Neural cell (in vitro differentiated cells): ENCODE results near the gene ANO8. TPM values are rescaled to one million over a fixed set of nuclear protein-coding genes. Genes with fewer than 3 reads are reported as not detected.

Experiments
- H2AFZ ChIP-seq: fragments of 200-600, 300-800 bp; sonication (generic), shearing (Covaris generic); 2 replicates; pipeline ENCODE4 v1.6.0; 2014; ENCODE audit warnings: low read depth, mild to moderate bottlenecking, antibody characterized with exemption, low read length, moderate library complexity
- H3F3A ChIP-seq: fragments of 200-600 bp; shearing (Covaris generic); 2 replicates; pipeline ENCODE4 v1.6.1; 2016; ENCODE audit warnings: mild to moderate bottlenecking, moderate library complexity, mixed read lengths, antibody characterized with exemption, low read length; ENCODE audit not compliant: insufficient read depth, poor library complexity, severe bottlenecking
- H3K27ac ChIP-seq: fragments of 200-600, 300-800 bp; sonication (generic), shearing (Covaris generic); 2 replicates; pipeline ENCODE4 v1.5.1; 2014; ENCODE audit warnings: mild to moderate bottlenecking, low read length, moderate library complexity
- H3K27me3 ChIP-seq: fragments of 300-800, 200-600 bp; sonication (generic), shearing (Covaris generic); 2 replicates; pipeline ENCODE4 v1.6.0; 2014; ENCODE audit warnings: mild to moderate bottlenecking, low read depth, low read length, moderate library complexity; ENCODE audit not compliant: insufficient read depth
- H3K36me3 ChIP-seq: fragments of 300-800, 200-600 bp; sonication (generic), shearing (Covaris generic); 2 replicates; pipeline ENCODE4 v1.5.1; 2014; ENCODE audit warnings: mild to moderate bottlenecking, antibody characterized with exemption, low read length, moderate library complexity; ENCODE audit not compliant: insufficient read depth
- H3K4me2 ChIP-seq: fragments of 300-800, 200-600 bp; sonication (generic), shearing (Covaris generic); 2 replicates; pipeline ENCODE4 v1.6.0; 2014; ENCODE audit warnings: mild to moderate bottlenecking, low read length
- H3K4me3 ChIP-seq: fragments of 300-800, 200-600 bp; sonication (generic), shearing (Covaris generic); 2 replicates; pipeline ENCODE4 v1.5.1; 2014; ENCODE audit warnings: mild to moderate bottlenecking, low read length, moderate library complexity
- H3K79me2 ChIP-seq: fragments of 200-600 bp; shearing (Covaris generic); replicated peaks from 2 replicates; pipeline ENCODE4 v1.6.0; 2014; ENCODE audit warnings: mild to moderate bottlenecking, low read length, moderate library complexity; ENCODE audit not compliant: insufficient read depth
- H3K9ac ChIP-seq: fragments of 300-800, 200-600 bp; sonication (generic), shearing (Covaris generic); 2 replicates; pipeline ENCODE4 v1.6.1; 2016; ENCODE audit warnings: mild to moderate bottlenecking, low read length, mixed read lengths
- H3K9me2 ChIP-seq: fragments of 200-600 bp; shearing (Covaris generic); 2 replicates; pipeline ENCODE4 v1.6.1; 2016; ENCODE audit warnings: mild to moderate bottlenecking, low read length, mixed read lengths; ENCODE audit not compliant: insufficient read depth
- H3K9me3 ChIP-seq: fragments of 200-600, 300-800 bp; sonication (generic), shearing (Covaris generic); 2 replicates; pipeline ENCODE4 v1.6.1; 2016; ENCODE audit warnings: mild to moderate bottlenecking, mixed run types, low read length, moderate library complexity, mixed read lengths
- H4K20me1 ChIP-seq: fragments of 200-600 bp; shearing (Covaris generic); 2 replicates; pipeline ENCODE4 v1.6.1; 2016; ENCODE audit warnings: mild to moderate bottlenecking, mixed run types; ENCODE audit not compliant: insufficient read depth
- EP300 ChIP-seq: fragments of 450-650 bp; conservative IDR thresholded peaks from 2 replicates; pipeline ENCODE4 v1.6.1; 2014; ENCODE audit warnings: antibody characterized with exemption, mild to moderate bottlenecking, moderate library complexity; ENCODE audit not compliant: poor library complexity, severe bottlenecking
- EZH2 ChIP-seq: fragments of 200-600, 300-800 bp; shearing (Covaris generic), sonication (generic); IDR thresholded peaks from 2 replicates; pipeline ENCODE4 v1.6.1; 2014; ENCODE audit warnings: antibody characterized with exemption, low read length, borderline replicate concordance, mild to moderate bottlenecking; ENCODE audit not compliant: insufficient read depth, poor library complexity, severe bottlenecking
- MXI1 ChIP-seq: fragments of 450-650 bp; conservative IDR thresholded peaks from 2 replicates; pipeline ENCODE4 v1.6.1; 2014; ENCODE audit warnings: antibody characterized with exemption, mild to moderate bottlenecking; ENCODE audit not compliant: poor library complexity, severe bottlenecking
- POLR2AphosphoS5 ChIP-seq: IDR thresholded peaks from 2 replicates; pipeline ENCODE4 v1.6.1; 2012
- RAD21 ChIP-seq: fragments of 450-650 bp; conservative IDR thresholded peaks from 2 replicates; pipeline ENCODE4 v1.6.1; 2014; ENCODE audit warnings: antibody characterized with exemption, mild to moderate bottlenecking, moderate library complexity
- REST ChIP-seq: IDR thresholded peaks from 2 replicates; pipeline ENCODE4 v1.6.1; 2012; ENCODE audit warnings: borderline replicate concordance
- SMC3 ChIP-seq: fragments of 450-650 bp; conservative IDR thresholded peaks from 2 replicates; pipeline ENCODE4 v1.6.1; 2014; ENCODE audit warnings: antibody characterized with exemption, mild to moderate bottlenecking, moderate library complexity; ENCODE audit not compliant: poor library complexity
- TAF1 ChIP-seq: IDR thresholded peaks from 2 replicates; pipeline ENCODE4 v1.6.1; 2012; ENCODE audit warnings: low read depth
- polyA plus RNA-seq: library from polyadenylated mRNA; depleted of rRNA; stranded (reverse); fragments of >200 nt; gene quantifications from 2 replicates; pipeline ENCODE4 v1.2.3, GENCODE V29; 2014
- TF ChIP-seq, protein P1 (sequence below): fragments of 450-650 bp; IDR thresholded peaks from 2 replicates; pipeline ENCODE4 v1.5.1; 2014; ENCODE audit warnings: antibody characterized with exemption, mild to moderate bottlenecking, moderate library complexity; ENCODE audit not compliant: poor library complexity, severe bottlenecking

Gene ANO8
- polyA plus RNA-seq, 1 donor from 2014 or later = 51.3 TPM

DNA sequence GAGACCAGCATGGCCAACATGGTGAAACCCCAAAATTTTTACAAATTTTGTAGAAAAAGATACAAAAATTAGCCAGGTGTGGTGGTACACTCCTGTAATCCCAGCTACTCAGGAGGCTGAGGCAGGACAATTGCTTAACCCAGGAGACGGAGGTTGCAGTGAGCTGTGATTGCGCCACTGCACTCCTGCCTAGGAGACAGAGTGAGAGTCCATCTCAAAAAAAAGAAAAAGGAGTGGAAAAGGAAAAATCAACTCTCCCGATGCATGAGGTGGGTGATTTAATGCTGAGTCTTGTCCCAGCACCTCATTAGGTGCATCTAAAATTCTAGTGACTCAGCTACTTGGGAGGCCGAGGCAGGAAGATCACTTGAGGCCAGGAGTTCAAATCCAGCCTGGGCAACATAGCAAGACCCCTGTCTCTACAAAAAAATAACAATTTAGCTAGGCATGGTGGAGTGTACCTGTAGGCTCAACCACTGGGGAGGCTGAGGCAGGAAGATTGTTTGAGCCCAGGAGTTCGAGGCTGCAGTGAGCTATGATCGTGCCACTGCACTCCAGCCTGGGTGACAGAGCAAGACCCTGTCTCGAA, 22.5 kb upstream of the ANO8 start:
- Histone ChIP-seq H3K27ac (no peak overlapping the region), H3K27me3 (no peaks in the 10 kb centered on the region), H3K9me3 (no peaks in the 10 kb centered on the region), H3K79me2 (no peaks in the 10 kb centered on the region), H3K36me3 (no peaks in the 10 kb centered on the region), H3F3A (no peaks in the 10 kb centered on the region), H3K4me3 (no peak overlapping the region), H3K9ac (no peak overlapping the region), H3K4me2 (no peak overlapping the region), H3K9me2 (no peaks in the 10 kb centered on the region), H4K20me1 (no peaks in the 10 kb centered on the region), H2AFZ (no peak overlapping the region)
- TF ChIP-seq EP300 = no peak
- TF ChIP-seq SMC3 = no peak
- no peak for TF ChIP-seq TAF1
- no peak for TF ChIP-seq RAD21

DNA sequence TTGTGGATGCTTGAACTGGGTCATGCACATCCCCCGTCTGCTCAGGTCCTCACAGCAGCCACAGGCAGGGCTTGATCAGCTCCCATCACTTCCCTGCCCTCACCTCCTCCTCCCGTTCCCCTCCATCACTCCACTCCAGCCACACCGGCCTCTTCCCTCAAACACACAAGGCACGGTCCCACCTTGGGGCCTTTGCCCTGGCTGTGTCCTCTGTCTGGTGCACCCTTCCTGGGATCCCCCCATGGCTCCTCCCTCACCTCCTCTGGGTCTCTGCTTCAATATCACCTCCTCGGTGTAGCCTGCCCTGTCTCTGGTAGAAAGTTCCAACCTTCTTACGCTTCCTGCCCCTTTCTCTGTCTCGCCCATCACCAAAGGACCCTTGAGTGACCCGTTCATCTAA, 18.7 kb upstream of the ANO8 start:
- Histone ChIP-seq H3K79me2 (no peaks in the 10 kb centered on the region), H3K9ac (no peak overlapping the region), H3K4me2 (no peak overlapping the region), H3K4me3 (no peak overlapping the region), H3K9me2 (no peaks in the 10 kb centered on the region), H2AFZ (no peak overlapping the region), H4K20me1 (no peaks in the 10 kb centered on the region), H3K9me3 (no peaks in the 10 kb centered on the region), H3K27ac (no peak overlapping the region), H3F3A (no peaks in the 10 kb centered on the region), H3K27me3 (no peaks in the 10 kb centered on the region), H3K36me3 (no peaks in the 10 kb centered on the region)
- TF ChIP-seq REST (no peak), SMC3 (no peak), RAD21 (no peak), EZH2 (no peak), TAF1 (no peak), POLR2AphosphoS5 (no peak), EP300 (no peak)

GRCh38 chr19:17352608-17353280, 18.1 kb upstream of the ANO8 start:
- Histone ChIP-seq H3F3A (no peaks in the 10 kb centered on the region), H4K20me1 (no peaks in the 10 kb centered on the region), H3K4me2 (no peak overlapping the region), H3K9me3 (no peaks in the 10 kb centered on the region), H3K36me3 (no peaks in the 10 kb centered on the region), H3K4me3 (no peak overlapping the region), H3K9me2 (no peaks in the 10 kb centered on the region), H3K9ac (no peak overlapping the region), H3K27me3 (no peaks in the 10 kb centered on the region), H3K27ac (no peak overlapping the region), H3K79me2 (no peaks in the 10 kb centered on the region), H2AFZ (no peak overlapping the region)
- TF ChIP-seq RAD21 (no peak), EZH2 (no peak), SMC3 (no peak), TAF1 (no peak), MXI1 (no peak), REST (no peak), POLR2AphosphoS5 (no peak), EP300 (no peak)
- TF ChIP-seq, protein P1, sequence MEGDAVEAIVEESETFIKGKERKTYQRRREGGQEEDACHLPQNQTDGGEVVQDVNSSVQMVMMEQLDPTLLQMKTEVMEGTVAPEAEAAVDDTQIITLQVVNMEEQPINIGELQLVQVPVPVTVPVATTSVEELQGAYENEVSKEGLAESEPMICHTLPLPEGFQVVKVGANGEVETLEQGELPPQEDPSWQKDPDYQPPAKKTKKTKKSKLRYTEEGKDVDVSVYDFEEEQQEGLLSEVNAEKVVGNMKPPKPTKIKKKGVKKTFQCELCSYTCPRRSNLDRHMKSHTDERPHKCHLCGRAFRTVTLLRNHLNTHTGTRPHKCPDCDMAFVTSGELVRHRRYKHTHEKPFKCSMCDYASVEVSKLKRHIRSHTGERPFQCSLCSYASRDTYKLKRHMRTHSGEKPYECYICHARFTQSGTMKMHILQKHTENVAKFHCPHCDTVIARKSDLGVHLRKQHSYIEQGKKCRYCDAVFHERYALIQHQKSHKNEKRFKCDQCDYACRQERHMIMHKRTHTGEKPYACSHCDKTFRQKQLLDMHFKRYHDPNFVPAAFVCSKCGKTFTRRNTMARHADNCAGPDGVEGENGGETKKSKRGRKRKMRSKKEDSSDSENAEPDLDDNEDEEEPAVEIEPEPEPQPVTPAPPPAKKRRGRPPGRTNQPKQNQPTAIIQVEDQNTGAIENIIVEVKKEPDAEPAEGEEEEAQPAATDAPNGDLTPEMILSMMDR = no peak
